Suprapubic skin (tissue), 4 donors: ENCODE data around the gene TMEFF2. TPM values are rescaled to one million over a fixed set of nuclear protein-coding genes. Genes with fewer than 3 reads are reported as not detected.

Experiments
- DNase-seq, 2 donors: peaks; one replicate each; pipeline ENCODE4 v3.0.0-alpha.2; 2019; ENCODE audit warnings: low spot score in 2 of 2
- H3K27ac ChIP-seq: fragments of 200-600 bp; sonication (generic); one replicate; pipeline ENCODE4 v1.5.1; 2019
- H3K27me3 ChIP-seq: fragments of 200-600 bp; sonication (generic); one replicate; pipeline ENCODE4 v1.5.1; 2019
- H3K36me3 ChIP-seq: fragments of 200-600 bp; sonication (generic); one replicate; pipeline ENCODE4 v1.5.1; 2019
- H3K4me1 ChIP-seq: fragments of 200-600 bp; sonication (generic); one replicate; pipeline ENCODE4 v1.5.1; 2019
- H3K4me3 ChIP-seq: fragments of 200-600 bp; sonication (generic); one replicate; pipeline ENCODE4 v1.5.1; 2019; ENCODE audit warnings: mild to moderate bottlenecking
- H3K9me3 ChIP-seq: fragments of 200-600 bp; sonication (generic); one replicate; pipeline ENCODE4 v1.5.1; 2019
- CTCF ChIP-seq, 2 donors: fragments of 200-600 bp in 1 of 2; fragments of 450-650 bp in 1 of 2; sonication (generic) in 1 of 2; IDR thresholded peaks; one replicate each; pipeline ENCODE4 v1.5.1; 2016 to 2019; ENCODE audit warnings: antibody characterized with exemption in 2 of 2, mild to moderate bottlenecking in 1 of 2, moderate library complexity in 1 of 2
- EP300 ChIP-seq: sonication (generic); formaldehyde crosslinking; IDR thresholded peaks from one replicate; pipeline ENCODE4 v1.6.1; 2017; ENCODE audit warnings: antibody characterized with exemption
- POLR2A ChIP-seq, 2 donors: fragments of 450-650 bp; IDR thresholded peaks; one replicate each; pipeline ENCODE4 v1.6.1; 2017; ENCODE audit warnings: antibody characterized with exemption in 2 of 2, mild to moderate bottlenecking in 2 of 2, moderate library complexity in 2 of 2
- POLR2AphosphoS5 ChIP-seq, 3 donors: sonication (generic); formaldehyde crosslinking; IDR thresholded peaks; one replicate each; pipeline ENCODE4 v1.6.1; 2017; ENCODE audit warnings: antibody characterized with exemption in 3 of 3
- WGBS: methylation state at CpG from one replicate; pipeline ENCODE4 v1.1.5; 2018; 5-methylcytosine and 5-hydroxymethylcytosine counted together
- total RNA-seq, 4 donors: library from RNA; depleted of rRNA; stranded (reverse); fragments of >200 nt; gene quantifications; one replicate each; pipeline ENCODE4 v1.1.0, GENCODE V29; 2016

The TMEFF2 gene
- total RNA-seq, 4 donors from 2014 or later = 0.36 TPM; not detected in 3

- no peak overlapping the region for H3K27ac ChIP-seq
- H3K27me3 ChIP-seq = no peaks in the 10 kb centered on the region
- no peaks in the 10 kb centered on the region for H3K4me1 ChIP-seq
- WGBS = 69% methylated on average over 4 of the region's 4 CpGs
- TF ChIP-seq CTCF (IDR thresholded peaks at IDR 0.05) = no peak
- no peak for TF ChIP-seq POLR2A (IDR thresholded peaks at IDR 0.05)
- TF ChIP-seq POLR2AphosphoS5 (IDR thresholded peaks at IDR 0.05) = no peak
- no peak for TF ChIP-seq EP300
- no peak overlapping the region for H3K4me3 ChIP-seq
- H3K36me3 ChIP-seq = no peaks in the 10 kb centered on the region
- DNase-seq = no peak
- H3K9me3 ChIP-seq = no peaks in the 10 kb centered on the region
Measured at GRCh38 chr2:191905336-191905735, 289.4 kb downstream of the TMEFF2 start.

GRCh38 chr2:191901031-191901430 is 293.7 kb downstream of the TMEFF2 start:
- no peak for DNase-seq
- no peak overlapping the region for H3K27ac ChIP-seq
- no peak overlapping the region for H3K4me3 ChIP-seq
- no peaks in the 10 kb centered on the region for H3K27me3 ChIP-seq
- 85% methylated on average over 1 of the region's 1 CpG for WGBS
- no peaks in the 10 kb centered on the region for H3K36me3 ChIP-seq
- H3K4me1 ChIP-seq = no peaks in the 10 kb centered on the region
- TF ChIP-seq POLR2AphosphoS5 (IDR thresholded peaks at IDR 0.05) (no peak), EP300 (no peak), CTCF (IDR thresholded peaks at IDR 0.05) (no peak), POLR2A (IDR thresholded peaks at IDR 0.05) (no peak)
- H3K9me3 ChIP-seq = no peaks in the 10 kb centered on the region

GRCh38 chr2:191899410-191899809 is 295.3 kb downstream of the TMEFF2 start:
- Histone ChIP-seq H3K4me3 (no peak overlapping the region), H3K36me3 (no peaks in the 10 kb centered on the region), H3K4me1 (no peaks in the 10 kb centered on the region), H3K27ac (no peak overlapping the region), H3K9me3 (no peaks in the 10 kb centered on the region), H3K27me3 (no peaks in the 10 kb centered on the region)
- DNase-seq = no peak
- WGBS = 35% methylated on average over 2 of the region's 2 CpGs
- TF ChIP-seq POLR2AphosphoS5 (IDR thresholded peaks at IDR 0.05) = no peak
- TF ChIP-seq CTCF (IDR thresholded peaks at IDR 0.05) = no peak
- no peak for TF ChIP-seq POLR2A (IDR thresholded peaks at IDR 0.05)
- TF ChIP-seq EP300 = no peak
